ENCODE results near the gene OR1N2.

DNA sequence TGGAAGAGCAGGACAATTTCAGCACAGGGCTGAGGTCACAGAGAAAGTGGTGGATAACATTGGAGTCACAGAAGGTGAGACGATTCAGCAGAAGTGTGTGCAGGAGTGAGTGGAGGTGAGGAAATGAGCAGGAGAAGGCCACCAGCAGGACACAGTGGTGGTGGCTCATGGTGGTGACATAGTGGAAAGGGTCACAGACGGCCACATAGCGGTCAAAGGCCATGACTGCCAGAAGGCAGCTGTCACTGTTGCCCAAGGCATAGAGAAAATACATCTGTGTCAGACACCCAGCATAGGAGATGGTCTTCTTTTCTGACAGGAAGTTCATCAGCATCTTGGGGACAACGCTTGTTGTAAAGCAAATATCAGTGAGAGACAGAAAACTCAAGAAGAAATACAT is 15.0 kb downstream of the OR1N2 start:
- no peak for TF ChIP-seq POLR2A (IDR thresholded peaks at IDR 0.05)
- TF ChIP-seq, protein P1, sequence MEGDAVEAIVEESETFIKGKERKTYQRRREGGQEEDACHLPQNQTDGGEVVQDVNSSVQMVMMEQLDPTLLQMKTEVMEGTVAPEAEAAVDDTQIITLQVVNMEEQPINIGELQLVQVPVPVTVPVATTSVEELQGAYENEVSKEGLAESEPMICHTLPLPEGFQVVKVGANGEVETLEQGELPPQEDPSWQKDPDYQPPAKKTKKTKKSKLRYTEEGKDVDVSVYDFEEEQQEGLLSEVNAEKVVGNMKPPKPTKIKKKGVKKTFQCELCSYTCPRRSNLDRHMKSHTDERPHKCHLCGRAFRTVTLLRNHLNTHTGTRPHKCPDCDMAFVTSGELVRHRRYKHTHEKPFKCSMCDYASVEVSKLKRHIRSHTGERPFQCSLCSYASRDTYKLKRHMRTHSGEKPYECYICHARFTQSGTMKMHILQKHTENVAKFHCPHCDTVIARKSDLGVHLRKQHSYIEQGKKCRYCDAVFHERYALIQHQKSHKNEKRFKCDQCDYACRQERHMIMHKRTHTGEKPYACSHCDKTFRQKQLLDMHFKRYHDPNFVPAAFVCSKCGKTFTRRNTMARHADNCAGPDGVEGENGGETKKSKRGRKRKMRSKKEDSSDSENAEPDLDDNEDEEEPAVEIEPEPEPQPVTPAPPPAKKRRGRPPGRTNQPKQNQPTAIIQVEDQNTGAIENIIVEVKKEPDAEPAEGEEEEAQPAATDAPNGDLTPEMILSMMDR (IDR thresholded peaks at IDR 0.05) = no peak
